SK-N-MC (cell line): Measurements from ENCODE around the gene PTOV1.

Experiments used
- EZH2 ChIP-seq: fragments of 200-600 bp; sonication (generic); IDR thresholded peaks from one replicate; pipeline ENCODE4 v1.6.1; 2017; ENCODE audit warnings: antibody characterized with exemption
- FOXP2 ChIP-seq: optimal IDR thresholded peaks from 2 replicates; pipeline ENCODE3; 2011; ENCODE audit warnings: mild to moderate bottlenecking, moderate library complexity; ENCODE audit not compliant: insufficient read depth; ENCODE audit errors: extremely low read length, control extremely low read depth
- POLR2AphosphoS5 ChIP-seq: IDR thresholded peaks from 2 replicates; pipeline ENCODE4 v1.6.1; 2012; ENCODE audit warnings: mild to moderate bottlenecking, low read depth, low read length, borderline replicate concordance

DNA sequence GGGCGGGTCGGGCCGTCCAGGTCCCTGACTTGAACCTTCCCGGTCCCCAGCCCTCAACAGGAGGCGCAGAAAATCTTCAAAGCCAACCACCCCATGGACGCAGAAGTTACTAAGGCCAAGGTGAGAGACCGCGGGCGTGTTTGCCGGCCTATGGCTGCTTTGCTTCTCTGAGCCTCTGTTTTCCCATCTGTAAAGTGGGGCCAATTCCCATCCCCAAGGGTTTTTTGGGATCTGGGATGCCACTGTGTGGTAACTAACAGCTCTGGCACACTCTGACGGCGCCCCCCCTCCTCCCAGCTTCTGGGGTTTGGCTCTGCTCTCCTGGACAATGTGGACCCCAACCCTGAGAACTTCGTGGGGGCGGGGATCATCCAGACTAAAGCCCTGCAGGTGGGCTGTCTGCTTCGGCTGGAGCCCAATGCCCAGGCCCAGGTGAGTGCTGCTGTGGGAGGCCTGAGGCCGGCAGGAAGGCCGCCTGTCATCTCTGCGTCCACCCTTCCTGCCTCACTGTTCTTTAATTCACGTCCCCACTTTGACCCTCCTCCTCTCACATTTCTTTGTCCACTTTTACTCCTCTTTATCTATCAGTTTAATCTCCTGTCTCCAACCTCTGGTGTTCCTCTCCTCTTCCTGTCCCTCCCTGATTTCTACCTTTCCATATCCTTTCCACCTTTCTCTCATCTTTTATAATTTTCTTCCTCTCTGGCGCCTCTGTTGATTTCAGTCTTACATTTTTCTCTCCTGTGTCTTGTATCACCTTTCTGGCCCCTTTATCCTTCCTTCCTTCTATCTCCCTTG is 44.9 kb upstream of the PTOV1 start:
- TF ChIP-seq EZH2 (no peak), POLR2AphosphoS5 (no peak; the same call in 1 of the 2 replicates), FOXP2 (no peak)
